HepG2 (cell line): ENCODE results near the gene GPN2. TPM values are rescaled to one million over a fixed set of nuclear protein-coding genes. Genes with fewer than 3 reads are reported as not detected.
"Not testable (repeated sequence)": the region's sequence is repeated elsewhere in the genome, so short reads cannot be mapped to it uniquely, and the experiment has no call there.

Experiments used
- ATAC-seq: fragments of 200-7000 bp; cut with Tn5 transposase; 3 replicates; pipeline ENCODE4 v1.9.1; 2020; ENCODE audit warnings: mild to moderate bottlenecking, moderate library complexity
- BruUV-seq: library from RNA; stranded (reverse); fragments of 400-500 nt; replicated peaks from 2 replicates; lab custom pipeline; 2021; lab: Mats Ljungman, UMichigan
- CTCF ChIA-PET: fragments of 300-600 bp; formaldehyde crosslinking; extraction: SDS; loops from one replicate; lab custom pipeline; 2021; ENCODE audit warnings: low total read pairs, inconsistent platforms, low intra/inter-chr PET ratio; lab: Yijun Ruan, JAX
- POLR2A ChIA-PET: fragments of 350-600 bp; sonication (Branson Sonifier 250); formaldehyde crosslinking; loops from one replicate; lab custom pipeline; 2020; ENCODE audit warnings: antibody characterized with exemption, inconsistent platforms; lab: Yijun Ruan, JAX
- DNase-seq: peaks from one replicate; pipeline ENCODE4 v3.0.0-alpha.2; 2015; ENCODE audit warnings: low spot score
- FAIRE-seq: peaks from 3 replicates; lab custom pipeline; 2011; peaks lifted over from hg19 to GRCh38; lab: Jason Lieb, UNC
- H2AFZ ChIP-seq: one replicate; pipeline ENCODE4 v1.6.1; 2011; ENCODE audit warnings: low read length, inconsistent platforms
- H3K27ac ChIP-seq: fragments of 300-600 bp; 3 replicates; pipeline ENCODE4 v1.8.0; 2011; ENCODE audit warnings: mixed run types, mild to moderate bottlenecking, mixed read lengths, low read length, inconsistent platforms; ENCODE audit not compliant: insufficient read depth; ENCODE audit errors: extremely low read length
- H3K27me3 ChIP-seq, 2 experiments: fragments of 200-600 bp in 1 of 2; 2 replicates in 1 of 2; 3 replicates in 1 of 2; pipeline versions ENCODE4 v1.6.0 to v1.8.0; 2011; ENCODE audit warnings: low read length in 2 of 2, mild to moderate bottlenecking in 2 of 2, moderate library complexity in 2 of 2, inconsistent platforms in 1 of 2; ENCODE audit not compliant: insufficient read depth in 2 of 2, control insufficient read depth in 1 of 2
- H3K36me3 ChIP-seq, 2 experiments: fragments of 200-600 bp in 1 of 2; replicated peaks in 1 of 2; 2 replicates in 1 of 2; 3 replicates in 1 of 2; pipeline versions ENCODE4 v1.5.1 to v1.8.0; 2011; ENCODE audit warnings: low read length in 2 of 2, inconsistent platforms in 1 of 2; ENCODE audit not compliant: insufficient read depth in 2 of 2, control insufficient read depth in 1 of 2
- H3K4me1 ChIP-seq: 2 replicates; pipeline ENCODE4 v1.5.1; 2012; ENCODE audit warnings: low read length, inconsistent platforms; ENCODE audit not compliant: insufficient read depth
- H3K4me2 ChIP-seq: 2 replicates; pipeline ENCODE4 v1.6.0; 2011; ENCODE audit warnings: low read depth, low read length, inconsistent platforms
- H3K4me3 ChIP-seq, 3 experiments: fragments of 200-600 bp in 1 of 3; sonication (generic), shearing (Covaris generic) in 1 of 3; replicated peaks in 1 of 3; 2 replicates each; pipeline ENCODE4 v1.5.1; 2011 to 2016; ENCODE audit warnings: low read length in 3 of 3, inconsistent platforms in 2 of 3, low read depth in 2 of 3, mild to moderate bottlenecking in 2 of 3, control low read depth in 1 of 3, mixed read lengths in 1 of 3; ENCODE audit not compliant: insufficient read depth in 1 of 3
- H3K79me2 ChIP-seq: one replicate; pipeline ENCODE4 v1.6.1; 2011; ENCODE audit warnings: low read length, inconsistent platforms; ENCODE audit not compliant: insufficient read depth
- H3K9ac ChIP-seq: 2 replicates; pipeline ENCODE4 v1.6.0; 2011; ENCODE audit warnings: mild to moderate bottlenecking, low read depth, low read length, inconsistent platforms; ENCODE audit not compliant: insufficient read depth
- H3K9me3 ChIP-seq: 2 replicates; pipeline ENCODE4 v1.5.1; 2012; ENCODE audit warnings: mild to moderate bottlenecking, low read length
- H4K20me1 ChIP-seq: 2 replicates; pipeline ENCODE4 v1.6.0; 2011; ENCODE audit warnings: inconsistent platforms, mild to moderate bottlenecking, low read length, moderate library complexity; ENCODE audit not compliant: insufficient read depth
- BORCS8-MEF2B ChIP-seq: sonication (generic); formaldehyde crosslinking; IDR thresholded peaks from 2 replicates; pipeline ENCODE4 v1.8.0; 2022; ENCODE audit warnings: mild to moderate bottlenecking, missing genetic modification reagents
- CBX5 ChIP-seq: sonication (generic); formaldehyde crosslinking; IDR thresholded peaks from 2 replicates; pipeline ENCODE4 v1.4.0; 2020; ENCODE audit warnings: missing genetic modification reagents, borderline replicate concordance
- FOSL2 ChIP-seq: sonication (generic); formaldehyde crosslinking; IDR thresholded peaks from 2 replicates; pipeline ENCODE4 v1.4.0; 2020; ENCODE audit warnings: missing genetic modification reagents
- FOXJ3 ChIP-seq: sonication (generic); formaldehyde crosslinking; IDR thresholded peaks from 2 replicates; pipeline ENCODE4 v1.4.0; 2020; ENCODE audit warnings: missing genetic modification reagents, mild to moderate bottlenecking, borderline replicate concordance
- GABPA ChIP-seq, 2 experiments: IDR thresholded peaks; 2 replicates each; pipeline ENCODE4 v1.6.1; 2011 to 2016; ENCODE audit warnings: low read depth in 2 of 2, low read length in 1 of 2, missing biosample characterization in 1 of 2, missing genetic modification characterization in 1 of 2
- SP5 ChIP-seq: IDR thresholded peaks from 2 replicates; pipeline ENCODE4 v1.6.1; 2016; ENCODE audit warnings: low read depth, borderline replicate concordance
- SPEN ChIP-seq: sonication (generic); formaldehyde crosslinking; IDR thresholded peaks from 2 replicates; pipeline ENCODE4 v1.5.1; 2020; ENCODE audit warnings: low read depth, mild to moderate bottlenecking, missing genetic modification reagents
- ZNF644 ChIP-seq: IDR thresholded peaks from 2 replicates; pipeline ENCODE4 v1.6.1; 2016; ENCODE audit warnings: low read depth
- WGBS: methylation state at CpG from one replicate; pipeline ENCODE4 v1.1.6; 2017; ENCODE audit warnings: low lambda C conversion rate; 5-methylcytosine and 5-hydroxymethylcytosine counted together
- in situ Hi-C: cut with HindIII; loops from 2 replicates; pipeline ENCODE4 v1.10.0; 2017; ENCODE audit warnings: low pct_unique_long_range_greater_than_20kb; ENCODE audit not compliant: extremely low pct_ligation_motif_present
- intact Hi-C: fragments of 100-400 bp; cut with micrococcal nuclease; formaldehyde crosslinking; loops from one replicate; pipeline ENCODE4 v1.10.0; 2022; ENCODE audit not compliant: unreplicated experiment
- polyA plus RNA-seq, 8 experiments: library from polyadenylated mRNA; depleted of rRNA in 3 of 8; stranded (reverse) in 7 of 8; unstranded in 1 of 8; fragments of >200 nt; fragmentation: Illumina TruSeq in 4 of 8; extraction: Trizol in 4 of 8; gene quantifications; 2 replicates each; pipeline versions ENCODE4 v1.2.1 to v1.2.3, GENCODE V29; 2011 to 2016; ENCODE audit warnings: low read depth in 4 of 8, missing spikeins in 1 of 8, mixed read lengths in 1 of 8; ENCODE audit not compliant: insufficient read depth in 1 of 8
- total RNA-seq, 5 experiments: library from RNA; depleted of rRNA; stranded (reverse); fragments of >200 nt; fragmentation: Illumina TruSeq; extraction: Trizol; gene quantifications; 2 replicates each; pipeline ENCODE4 v1.2.3, GENCODE V29; 2016; ENCODE audit warnings: low read depth in 1 of 5
- TF ChIP-seq, protein P1 (sequence below): sonication (generic); formaldehyde crosslinking; IDR thresholded peaks from 2 replicates; pipeline ENCODE4 v1.5.0; 2020; ENCODE audit warnings: mild to moderate bottlenecking, missing genetic modification reagents
- TF ChIP-seq, protein P2 (sequence below): sonication (generic); formaldehyde crosslinking; IDR thresholded peaks from 2 replicates; pipeline ENCODE4 v1.8.1; 2022; ENCODE audit warnings: mild to moderate bottlenecking, missing genetic modification reagents
- TF ChIP-seq, protein P3 (sequence below): sonication (generic); formaldehyde crosslinking; IDR thresholded peaks from 2 replicates; pipeline ENCODE4 v1.4.0; 2020; ENCODE audit warnings: missing genetic modification reagents, borderline replicate concordance
- TF ChIP-seq, protein P4 (sequence below): IDR thresholded peaks from 2 replicates; pipeline ENCODE4 v1.6.1; 2016; ENCODE audit warnings: low read depth, missing genetic modification reagents, missing compliant biosample characterization

GPN2 gene
- total and polyA plus RNA-seq, 2 of the 13 experiments (the other 11 are each of a cell fraction or from before 2014, with no cell fraction given): 19.3 to 38.9 TPM

DNA sequence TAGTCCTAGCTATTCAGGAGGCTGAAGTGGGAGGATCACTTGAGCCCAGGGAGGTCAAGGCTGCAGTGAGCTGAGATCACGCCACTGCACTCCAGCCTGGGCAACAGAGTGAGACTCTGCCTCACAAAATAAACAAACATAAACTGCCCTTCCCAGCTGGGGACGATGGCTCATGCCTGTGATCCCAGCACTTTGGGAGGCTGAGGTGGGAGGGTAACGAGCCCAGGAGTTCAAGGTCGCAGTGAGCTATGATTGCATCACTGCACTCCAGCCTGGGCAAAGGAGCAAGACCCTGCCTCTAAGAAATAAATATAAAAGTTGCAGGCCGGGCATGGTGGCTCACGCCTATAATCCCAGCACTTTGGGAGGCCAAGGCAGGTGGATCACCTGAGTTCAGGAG is 8.5 kb downstream of the GPN2 start:
- H3K36me3 ChIP-seq: peaks cover 20 to 62% of the 10 kb centered on the region in 2 experiments
- BruUV-seq; H3K27me3 ChIP-seq; in situ Hi-C loops; H3K4me2 ChIP-seq; H3K79me2 ChIP-seq; H3K9ac ChIP-seq; intact Hi-C loops; H4K20me1 ChIP-seq; H2AFZ ChIP-seq; H3K9me3 ChIP-seq; H3K4me3 ChIP-seq; CTCF ChIA-PET; TF ChIP-seq GABPA (IDR thresholded peaks at IDR 0.05; ENCODE audit: low read depth, low read length): not testable (repeated sequence)
- POLR2A ChIA-PET: interaction anchor here (0.7 to 3.5 kb wide), 10 partner anchors 8 to 110 kb away, joined by 3 to 23 read pairs (median 8); partner anchors contain the start of genes GPATCH3, GPN2 and NR0B2
- H3K4me1 ChIP-seq: peaks cover 45% of the 10 kb centered on the region
- FAIRE-seq (peak; percentile 46), ATAC-seq (peak; percentile 66), DNase-seq (peak; percentile 48)
- peak overlapping the region; percentile 26 for H3K27ac ChIP-seq
- WGBS: 55% methylated on average over 5 of the region's 6 CpGs
- TF ChIP-seq, protein P1, sequence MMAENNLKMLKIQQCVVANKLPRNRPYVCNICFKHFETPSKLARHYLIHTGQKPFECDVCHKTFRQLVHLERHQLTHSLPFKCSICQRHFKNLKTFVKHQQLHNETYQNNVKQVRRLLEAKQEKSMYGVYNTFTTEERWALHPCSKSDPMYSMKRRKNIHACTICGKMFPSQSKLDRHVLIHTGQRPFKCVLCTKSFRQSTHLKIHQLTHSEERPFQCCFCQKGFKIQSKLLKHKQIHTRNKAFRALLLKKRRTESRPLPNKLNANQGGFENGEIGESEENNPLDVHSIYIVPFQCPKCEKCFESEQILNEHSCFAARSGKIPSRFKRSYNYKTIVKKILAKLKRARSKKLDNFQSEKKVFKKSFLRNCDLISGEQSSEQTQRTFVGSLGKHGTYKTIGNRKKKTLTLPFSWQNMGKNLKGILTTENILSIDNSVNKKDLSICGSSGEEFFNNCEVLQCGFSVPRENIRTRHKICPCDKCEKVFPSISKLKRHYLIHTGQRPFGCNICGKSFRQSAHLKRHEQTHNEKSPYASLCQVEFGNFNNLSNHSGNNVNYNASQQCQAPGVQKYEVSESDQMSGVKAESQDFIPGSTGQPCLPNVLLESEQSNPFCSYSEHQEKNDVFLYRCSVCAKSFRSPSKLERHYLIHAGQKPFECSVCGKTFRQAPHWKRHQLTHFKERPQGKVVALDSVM (CRISPR knock-in tag): peak; percentile 100
- TF ChIP-seq, protein P2, sequence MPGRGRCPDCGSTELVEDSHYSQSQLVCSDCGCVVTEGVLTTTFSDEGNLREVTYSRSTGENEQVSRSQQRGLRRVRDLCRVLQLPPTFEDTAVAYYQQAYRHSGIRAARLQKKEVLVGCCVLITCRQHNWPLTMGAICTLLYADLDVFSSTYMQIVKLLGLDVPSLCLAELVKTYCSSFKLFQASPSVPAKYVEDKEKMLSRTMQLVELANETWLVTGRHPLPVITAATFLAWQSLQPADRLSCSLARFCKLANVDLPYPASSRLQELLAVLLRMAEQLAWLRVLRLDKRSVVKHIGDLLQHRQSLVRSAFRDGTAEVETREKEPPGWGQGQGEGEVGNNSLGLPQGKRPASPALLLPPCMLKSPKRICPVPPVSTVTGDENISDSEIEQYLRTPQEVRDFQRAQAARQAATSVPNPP (CRISPR knock-in tag): 0 out of 2 replicates have a peak, but pooled peaks have one; percentile 39
- TF ChIP-seq GABPA (CRISPR knock-in tag; IDR thresholded peaks at IDR 0.05; ENCODE audit: low read depth) (peak; percentile 14; the same call in 1 of the 2 replicates), CBX5 (CRISPR knock-in tag) (peak; percentile 77; the same call in 1 of the 2 replicates), FOXJ3 (CRISPR knock-in tag) (peak; percentile 91), SP5 (CRISPR knock-in tag) (peak; percentile 90), BORCS8-MEF2B (CRISPR knock-in tag) (peak; percentile 38; the same call in 1 of the 2 replicates), ZNF644 (0 out of 2 replicates have a peak, but pooled peaks have one; percentile 11), FOSL2 (CRISPR knock-in tag) (peak; percentile 77), SPEN (CRISPR knock-in tag) (peak; percentile 55; the same call in 1 of the 2 replicates)
- TF ChIP-seq, protein P3, sequence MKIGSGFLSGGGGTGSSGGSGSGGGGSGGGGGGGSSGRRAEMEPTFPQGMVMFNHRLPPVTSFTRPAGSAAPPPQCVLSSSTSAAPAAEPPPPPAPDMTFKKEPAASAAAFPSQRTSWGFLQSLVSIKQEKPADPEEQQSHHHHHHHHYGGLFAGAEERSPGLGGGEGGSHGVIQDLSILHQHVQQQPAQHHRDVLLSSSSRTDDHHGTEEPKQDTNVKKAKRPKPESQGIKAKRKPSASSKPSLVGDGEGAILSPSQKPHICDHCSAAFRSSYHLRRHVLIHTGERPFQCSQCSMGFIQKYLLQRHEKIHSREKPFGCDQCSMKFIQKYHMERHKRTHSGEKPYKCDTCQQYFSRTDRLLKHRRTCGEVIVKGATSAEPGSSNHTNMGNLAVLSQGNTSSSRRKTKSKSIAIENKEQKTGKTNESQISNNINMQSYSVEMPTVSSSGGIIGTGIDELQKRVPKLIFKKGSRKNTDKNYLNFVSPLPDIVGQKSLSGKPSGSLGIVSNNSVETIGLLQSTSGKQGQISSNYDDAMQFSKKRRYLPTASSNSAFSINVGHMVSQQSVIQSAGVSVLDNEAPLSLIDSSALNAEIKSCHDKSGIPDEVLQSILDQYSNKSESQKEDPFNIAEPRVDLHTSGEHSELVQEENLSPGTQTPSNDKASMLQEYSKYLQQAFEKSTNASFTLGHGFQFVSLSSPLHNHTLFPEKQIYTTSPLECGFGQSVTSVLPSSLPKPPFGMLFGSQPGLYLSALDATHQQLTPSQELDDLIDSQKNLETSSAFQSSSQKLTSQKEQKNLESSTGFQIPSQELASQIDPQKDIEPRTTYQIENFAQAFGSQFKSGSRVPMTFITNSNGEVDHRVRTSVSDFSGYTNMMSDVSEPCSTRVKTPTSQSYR: peak; percentile 67; the same call in 1 of the 2 replicates
- TF ChIP-seq, protein P4, sequence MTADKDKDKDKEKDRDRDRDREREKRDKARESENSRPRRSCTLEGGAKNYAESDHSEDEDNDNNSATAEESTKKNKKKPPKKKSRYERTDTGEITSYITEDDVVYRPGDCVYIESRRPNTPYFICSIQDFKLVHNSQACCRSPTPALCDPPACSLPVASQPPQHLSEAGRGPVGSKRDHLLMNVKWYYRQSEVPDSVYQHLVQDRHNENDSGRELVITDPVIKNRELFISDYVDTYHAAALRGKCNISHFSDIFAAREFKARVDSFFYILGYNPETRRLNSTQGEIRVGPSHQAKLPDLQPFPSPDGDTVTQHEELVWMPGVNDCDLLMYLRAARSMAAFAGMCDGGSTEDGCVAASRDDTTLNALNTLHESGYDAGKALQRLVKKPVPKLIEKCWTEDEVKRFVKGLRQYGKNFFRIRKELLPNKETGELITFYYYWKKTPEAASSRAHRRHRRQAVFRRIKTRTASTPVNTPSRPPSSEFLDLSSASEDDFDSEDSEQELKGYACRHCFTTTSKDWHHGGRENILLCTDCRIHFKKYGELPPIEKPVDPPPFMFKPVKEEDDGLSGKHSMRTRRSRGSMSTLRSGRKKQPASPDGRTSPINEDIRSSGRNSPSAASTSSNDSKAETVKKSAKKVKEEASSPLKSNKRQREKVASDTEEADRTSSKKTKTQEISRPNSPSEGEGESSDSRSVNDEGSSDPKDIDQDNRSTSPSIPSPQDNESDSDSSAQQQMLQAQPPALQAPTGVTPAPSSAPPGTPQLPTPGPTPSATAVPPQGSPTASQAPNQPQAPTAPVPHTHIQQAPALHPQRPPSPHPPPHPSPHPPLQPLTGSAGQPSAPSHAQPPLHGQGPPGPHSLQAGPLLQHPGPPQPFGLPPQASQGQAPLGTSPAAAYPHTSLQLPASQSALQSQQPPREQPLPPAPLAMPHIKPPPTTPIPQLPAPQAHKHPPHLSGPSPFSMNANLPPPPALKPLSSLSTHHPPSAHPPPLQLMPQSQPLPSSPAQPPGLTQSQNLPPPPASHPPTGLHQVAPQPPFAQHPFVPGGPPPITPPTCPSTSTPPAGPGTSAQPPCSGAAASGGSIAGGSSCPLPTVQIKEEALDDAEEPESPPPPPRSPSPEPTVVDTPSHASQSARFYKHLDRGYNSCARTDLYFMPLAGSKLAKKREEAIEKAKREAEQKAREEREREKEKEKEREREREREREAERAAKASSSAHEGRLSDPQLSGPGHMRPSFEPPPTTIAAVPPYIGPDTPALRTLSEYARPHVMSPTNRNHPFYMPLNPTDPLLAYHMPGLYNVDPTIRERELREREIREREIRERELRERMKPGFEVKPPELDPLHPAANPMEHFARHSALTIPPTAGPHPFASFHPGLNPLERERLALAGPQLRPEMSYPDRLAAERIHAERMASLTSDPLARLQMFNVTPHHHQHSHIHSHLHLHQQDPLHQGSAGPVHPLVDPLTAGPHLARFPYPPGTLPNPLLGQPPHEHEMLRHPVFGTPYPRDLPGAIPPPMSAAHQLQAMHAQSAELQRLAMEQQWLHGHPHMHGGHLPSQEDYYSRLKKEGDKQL: peak; percentile 56; the same call in 1 of the 2 replicates
